NCI-H82 treated with DMSO at 0.1 percent for 48 hours (cell line): ENCODE results near the gene RAB3D.
"Not testable (repeated sequence)": the region's sequence is repeated elsewhere in the genome, so short reads cannot be mapped to it uniquely, and the experiment has no call there.

ENCODE experiments used
- DNase-seq: peaks from one replicate; lab custom pipeline; 2025; ENCODE audit not compliant: unreplicated experiment; lab: John Stamatoyannopoulos, UW

RAB3D gene

DNA sequence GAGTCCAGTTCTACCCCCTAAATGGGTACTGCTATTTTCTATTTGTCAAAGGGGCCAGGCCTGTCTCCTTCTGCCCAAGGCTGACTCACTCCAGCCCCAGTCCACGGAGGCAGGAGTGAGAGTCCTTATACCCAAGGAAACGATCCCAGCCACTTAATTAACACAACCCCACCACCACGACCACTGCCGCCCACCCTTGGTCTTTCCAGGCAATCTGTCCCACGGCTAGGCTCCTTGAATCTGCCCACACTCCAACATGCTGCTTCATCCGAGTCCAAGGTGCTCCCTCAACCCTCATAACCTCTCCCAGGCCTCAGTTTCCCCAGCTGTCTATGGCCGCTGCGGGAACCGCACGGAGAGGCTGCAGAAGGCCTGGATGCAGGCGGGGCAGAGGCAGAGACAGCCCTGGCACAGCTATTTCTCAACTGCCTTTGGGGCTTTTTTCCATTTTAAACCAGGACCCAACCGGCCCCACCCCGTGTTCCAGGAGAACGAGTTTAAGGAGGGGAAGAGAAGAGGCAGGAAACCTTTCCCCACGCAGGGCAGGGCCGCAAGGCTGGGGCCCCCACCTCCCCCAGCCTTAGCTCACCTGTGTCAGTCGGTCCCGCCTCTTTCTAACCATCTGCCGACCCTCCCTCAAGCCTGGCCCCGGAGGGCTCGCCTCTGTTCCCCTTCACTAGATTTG is 746 bp downstream of the RAB3D start:
- no peak for DNase-seq

DNA sequence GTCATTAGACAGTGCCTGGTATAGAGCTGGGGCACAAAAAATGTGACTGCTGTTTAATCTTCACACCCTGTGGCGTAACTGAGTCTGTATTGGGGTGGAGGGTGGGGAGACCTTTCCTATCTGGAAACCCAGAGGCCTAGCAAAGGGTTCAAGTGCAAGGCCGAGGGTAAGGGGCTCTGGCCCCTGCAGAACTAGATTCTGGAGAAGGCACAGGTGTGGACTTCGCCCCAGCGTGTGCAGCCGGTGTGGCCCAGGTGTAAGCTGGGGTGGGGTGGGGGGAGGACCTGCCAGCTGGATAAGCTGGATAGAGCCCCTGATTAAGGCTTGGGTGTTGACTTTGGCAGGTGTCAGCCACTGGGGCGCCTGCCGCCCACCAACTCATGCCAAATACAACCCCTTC is 1.3 kb downstream of the RAB3D start:
- DNase-seq = no peak

DNA sequence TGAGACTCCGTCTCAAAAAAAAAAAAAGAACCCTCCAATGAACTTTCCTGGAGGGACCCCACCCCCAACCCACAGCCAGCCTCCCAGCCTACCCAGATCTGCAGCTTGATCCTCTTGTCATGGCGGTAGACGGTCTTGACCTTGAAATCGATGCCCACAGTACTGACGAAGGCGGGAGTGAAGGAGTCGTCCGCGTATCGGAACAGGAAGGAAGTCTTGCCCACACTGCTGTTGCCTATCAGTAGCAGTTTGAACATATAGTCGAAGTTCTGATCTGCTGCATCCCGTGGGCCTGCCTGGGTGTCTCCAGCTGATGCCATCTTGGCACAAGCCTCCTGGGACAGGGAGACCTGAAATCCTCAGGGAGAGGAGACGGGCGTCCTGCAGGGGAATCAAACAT is 2.4 kb downstream of the RAB3D start:
- DNase-seq = no peak

DNA sequence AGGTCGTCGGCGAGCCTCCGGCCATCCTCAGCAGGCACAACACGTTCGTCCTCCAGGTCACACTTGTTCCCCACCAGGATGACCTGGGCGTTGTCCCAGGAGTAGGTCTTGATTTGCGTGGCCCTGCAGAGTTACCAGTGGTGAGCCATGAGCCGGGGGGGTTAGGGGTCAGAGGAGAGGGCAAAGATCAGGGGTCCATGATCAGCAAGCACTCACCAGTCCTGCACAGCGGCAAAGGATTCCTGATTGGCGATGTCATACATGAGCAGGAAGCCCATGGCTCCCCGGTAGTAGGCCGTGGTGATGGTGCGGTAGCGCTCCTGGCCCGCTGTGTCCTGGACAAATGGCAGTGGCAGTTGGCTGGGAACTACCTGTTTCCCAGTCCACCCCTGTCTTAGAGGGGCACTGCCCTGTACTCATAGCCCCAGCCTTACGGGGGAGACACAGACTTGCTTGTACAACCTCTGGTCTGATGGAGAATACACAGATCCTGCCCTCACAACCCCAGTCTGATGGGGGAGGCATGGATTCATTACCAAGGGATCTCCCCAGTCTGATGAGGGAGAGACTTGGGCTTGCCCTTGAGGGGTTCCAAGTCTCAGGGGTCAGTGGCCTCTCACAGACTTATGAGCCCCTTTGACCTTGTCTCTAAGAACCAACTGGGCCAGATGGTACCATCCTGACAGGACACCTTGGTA is 3.9 kb downstream of the RAB3D start:
- no peak for DNase-seq

DNA sequence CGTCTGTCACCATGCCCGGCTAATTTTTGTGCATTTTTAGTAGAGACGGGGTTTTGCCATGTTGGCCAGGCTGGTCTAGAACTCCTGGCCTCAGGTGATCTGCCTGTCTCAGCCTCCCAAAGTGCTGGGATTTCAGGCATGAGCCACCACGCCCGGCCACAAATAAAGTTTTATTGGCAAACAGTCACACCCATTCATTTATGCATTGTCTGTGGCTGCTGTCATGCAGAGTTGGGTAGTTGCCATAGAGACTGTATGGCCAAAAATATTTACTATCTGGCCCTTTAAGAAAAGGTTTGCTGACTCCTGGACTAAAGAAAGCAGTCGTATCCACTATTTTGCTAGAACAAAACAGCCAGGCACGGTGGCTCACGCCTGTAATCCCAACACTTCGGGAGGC is 5.6 kb downstream of the RAB3D start:
- not testable (repeated sequence) for DNase-seq

DNA sequence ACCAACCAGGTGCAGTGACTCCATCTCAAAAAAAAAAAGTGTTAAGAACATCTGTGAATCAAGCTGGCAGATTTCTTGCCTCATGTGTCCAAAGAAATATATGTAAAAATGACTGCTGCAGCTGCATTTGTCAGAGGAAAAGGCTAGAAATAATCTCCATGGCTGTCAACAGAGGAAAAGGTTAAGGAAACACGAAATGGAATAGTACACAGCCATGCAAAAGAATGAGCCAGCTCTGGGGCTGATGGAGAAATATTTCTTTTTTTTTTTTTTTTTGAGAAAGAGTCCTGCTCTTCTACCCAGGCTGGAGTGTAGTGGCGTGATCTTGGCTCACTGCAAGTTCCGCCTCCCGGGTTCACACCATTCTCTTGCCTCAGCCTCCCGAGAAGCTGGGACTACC is 6.6 kb downstream of the RAB3D start:
- no peak for DNase-seq

DNA sequence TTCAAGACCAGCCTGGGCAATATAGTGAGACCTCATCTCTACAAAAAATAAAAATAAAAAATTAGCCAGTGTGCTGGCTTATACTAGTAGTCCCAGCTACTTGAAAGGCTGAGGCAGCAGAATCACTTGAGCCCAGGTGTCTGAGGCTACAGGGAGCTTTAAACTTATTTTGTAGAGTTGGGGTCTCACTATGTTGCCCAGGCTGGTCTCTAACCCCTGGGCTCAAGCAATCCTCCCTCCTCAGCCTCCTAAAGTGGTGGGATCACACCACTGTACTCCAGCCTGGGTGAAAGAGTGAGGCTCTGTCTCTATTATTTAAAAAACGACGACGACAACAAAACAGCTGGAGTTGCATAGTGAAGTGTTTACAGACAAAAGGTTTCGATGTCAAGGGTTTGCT is 8.0 kb downstream of the RAB3D start:
- no peak for DNase-seq

DNA sequence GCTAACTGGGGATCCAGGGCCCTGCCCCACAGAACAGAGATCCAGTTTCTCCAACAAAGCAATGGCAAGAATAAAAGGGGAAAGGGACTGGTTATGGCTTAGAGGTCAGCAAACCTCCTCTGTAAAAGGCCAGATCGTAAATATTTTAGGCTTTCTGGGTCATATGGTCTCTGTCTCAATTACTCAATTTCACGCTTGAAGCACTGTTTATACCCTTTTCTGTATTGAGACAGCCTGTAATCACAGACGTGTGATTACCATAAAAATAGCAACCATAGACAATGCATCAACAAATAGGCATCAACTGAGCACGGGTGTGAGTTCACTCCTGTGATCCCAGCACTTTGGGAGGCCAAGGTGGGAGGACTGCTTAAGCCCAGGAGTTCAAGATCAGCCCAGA is 9.3 kb downstream of the RAB3D start:
- DNase-seq = no peak

DNA sequence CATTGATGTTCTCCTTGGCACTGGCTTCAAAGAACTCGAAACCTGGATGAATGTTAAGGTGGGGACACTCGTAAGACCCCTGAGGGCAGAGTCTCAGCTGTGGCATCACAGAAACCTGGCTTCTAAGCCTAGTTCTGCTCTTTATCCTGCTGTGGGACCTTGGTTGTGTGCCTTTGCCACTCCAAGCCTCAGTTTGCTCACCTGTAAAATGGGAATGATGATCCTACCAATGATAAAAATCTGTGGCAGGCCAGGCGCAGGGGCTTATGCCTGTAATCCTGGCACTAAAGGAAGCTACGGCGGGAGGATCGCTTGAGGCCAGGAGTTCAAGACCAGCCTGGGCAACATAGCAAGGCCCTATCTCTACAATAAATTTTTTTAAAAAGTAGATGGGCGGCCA is 13.9 kb downstream of the RAB3D start:
- DNase-seq = no peak

DNA sequence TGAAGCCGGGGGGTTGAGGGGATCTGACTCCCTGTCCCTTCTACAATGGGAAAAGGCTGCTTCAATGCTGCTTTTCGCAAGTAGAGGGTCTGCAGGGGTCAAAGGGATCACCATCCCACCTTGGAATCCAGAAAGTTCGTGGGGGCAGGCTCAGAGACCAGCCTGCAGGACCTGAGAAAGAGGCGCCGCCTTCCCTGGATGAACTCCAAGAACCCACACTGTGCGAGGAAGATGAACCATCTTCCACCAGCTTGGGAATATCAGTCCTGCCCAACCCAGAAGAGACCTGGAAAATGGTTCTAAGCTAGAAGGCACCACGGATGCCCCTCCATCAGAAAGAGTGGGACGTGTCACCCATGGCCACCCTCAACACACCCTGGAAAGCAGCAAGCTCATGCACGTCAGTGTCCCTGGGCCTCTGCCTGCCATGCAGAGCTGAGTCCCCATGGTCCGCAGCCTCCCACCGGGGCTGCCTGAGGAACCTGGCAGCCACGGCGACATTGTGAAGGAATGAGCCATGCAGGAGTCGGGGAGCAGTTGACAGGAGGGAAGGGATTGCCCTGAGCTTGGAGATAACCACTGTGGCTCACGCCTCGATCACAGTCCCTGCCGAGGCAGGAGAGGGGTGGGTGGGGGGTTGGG is 14.6 kb downstream of the RAB3D start:
- DNase-seq = no peak

DNA sequence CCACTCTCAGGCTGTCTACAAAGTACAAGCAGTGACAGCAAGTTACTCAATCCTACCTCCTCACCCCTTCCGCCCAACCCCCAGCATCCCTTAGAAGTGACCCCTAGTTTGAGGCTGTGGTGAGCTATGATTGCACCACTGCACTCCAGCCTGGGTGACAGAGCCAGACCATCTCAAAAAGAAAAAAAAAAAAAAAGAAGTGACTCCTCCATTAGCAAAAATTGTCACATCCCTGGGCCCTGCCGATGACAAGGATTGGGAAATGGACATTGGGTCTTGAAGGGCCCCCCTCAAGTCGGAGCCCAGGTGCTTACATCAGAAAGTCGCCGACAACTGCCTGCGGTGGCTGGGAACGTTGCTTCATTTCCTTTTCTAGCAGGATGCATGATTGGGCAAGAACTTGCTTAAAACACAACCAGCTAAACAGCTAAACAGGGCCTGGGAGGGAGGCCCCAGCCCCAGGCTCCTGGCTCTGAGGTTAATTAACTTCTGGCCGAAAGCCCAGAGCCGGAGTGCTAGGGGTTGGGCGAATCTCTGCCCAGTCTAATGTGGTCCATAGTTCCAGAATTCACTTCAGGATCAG is 15.3 kb downstream of the RAB3D start:
- DNase-seq = no peak

DNA sequence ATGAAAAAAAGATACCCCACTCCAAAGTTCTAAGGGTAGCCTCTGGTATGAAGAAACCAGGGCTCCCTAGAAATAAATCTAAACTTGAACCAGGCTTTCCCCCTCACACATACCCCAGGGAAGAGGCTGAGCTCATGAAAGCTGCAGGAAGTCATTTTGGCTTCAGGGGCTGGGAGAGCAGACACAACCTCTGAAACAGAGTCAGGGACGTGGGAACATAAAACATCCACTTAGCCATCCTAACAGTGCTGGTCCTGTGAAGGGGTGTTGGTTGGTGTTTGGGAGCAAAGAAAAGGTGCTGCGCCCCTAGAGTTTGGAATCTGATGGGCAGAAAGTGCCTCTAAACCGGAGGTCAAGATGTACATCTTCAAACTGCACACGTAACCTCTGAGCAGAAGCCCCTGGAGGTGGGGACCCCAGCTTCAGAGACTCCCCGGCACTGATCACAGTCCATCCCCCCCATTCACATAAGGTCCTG is 15.8 kb downstream of the RAB3D start:
- DNase-seq = no peak

DNA sequence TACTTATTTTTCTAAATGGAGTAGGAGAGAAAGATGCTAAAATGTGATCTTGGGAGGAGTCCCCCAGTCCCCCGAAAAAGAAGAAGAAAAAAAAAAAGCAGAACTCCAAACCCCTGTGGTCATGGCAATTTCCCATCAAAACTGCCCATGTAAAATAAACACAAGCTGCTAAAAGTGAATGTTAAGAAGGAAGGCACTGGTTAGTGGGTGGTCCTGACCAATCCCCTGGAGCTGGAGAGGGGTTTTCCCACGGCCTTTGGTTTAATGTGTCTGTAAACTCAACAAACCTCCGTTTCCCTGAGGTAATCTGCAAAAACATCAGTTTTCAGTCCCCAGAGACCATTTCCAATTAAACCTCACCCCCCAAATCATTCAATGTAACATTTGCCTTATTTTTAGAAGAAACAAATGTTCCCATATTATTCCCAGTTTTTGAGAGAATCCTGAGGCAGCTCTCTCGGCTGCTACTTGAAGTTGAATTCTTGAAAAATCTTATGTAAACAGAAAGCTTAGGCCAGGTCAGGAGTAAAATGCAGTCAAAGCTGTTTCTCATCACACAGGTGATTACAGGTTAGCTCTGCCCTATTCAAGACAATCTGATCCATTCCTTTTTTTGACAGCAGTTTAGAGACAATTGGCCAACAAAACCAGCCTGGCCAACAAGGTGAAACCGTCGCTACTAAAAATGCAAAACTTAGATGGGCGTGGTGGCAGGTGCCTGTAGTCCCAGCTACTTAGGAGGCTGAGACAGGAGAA is 17.0 kb downstream of the RAB3D start:
- no peak for DNase-seq

DNA sequence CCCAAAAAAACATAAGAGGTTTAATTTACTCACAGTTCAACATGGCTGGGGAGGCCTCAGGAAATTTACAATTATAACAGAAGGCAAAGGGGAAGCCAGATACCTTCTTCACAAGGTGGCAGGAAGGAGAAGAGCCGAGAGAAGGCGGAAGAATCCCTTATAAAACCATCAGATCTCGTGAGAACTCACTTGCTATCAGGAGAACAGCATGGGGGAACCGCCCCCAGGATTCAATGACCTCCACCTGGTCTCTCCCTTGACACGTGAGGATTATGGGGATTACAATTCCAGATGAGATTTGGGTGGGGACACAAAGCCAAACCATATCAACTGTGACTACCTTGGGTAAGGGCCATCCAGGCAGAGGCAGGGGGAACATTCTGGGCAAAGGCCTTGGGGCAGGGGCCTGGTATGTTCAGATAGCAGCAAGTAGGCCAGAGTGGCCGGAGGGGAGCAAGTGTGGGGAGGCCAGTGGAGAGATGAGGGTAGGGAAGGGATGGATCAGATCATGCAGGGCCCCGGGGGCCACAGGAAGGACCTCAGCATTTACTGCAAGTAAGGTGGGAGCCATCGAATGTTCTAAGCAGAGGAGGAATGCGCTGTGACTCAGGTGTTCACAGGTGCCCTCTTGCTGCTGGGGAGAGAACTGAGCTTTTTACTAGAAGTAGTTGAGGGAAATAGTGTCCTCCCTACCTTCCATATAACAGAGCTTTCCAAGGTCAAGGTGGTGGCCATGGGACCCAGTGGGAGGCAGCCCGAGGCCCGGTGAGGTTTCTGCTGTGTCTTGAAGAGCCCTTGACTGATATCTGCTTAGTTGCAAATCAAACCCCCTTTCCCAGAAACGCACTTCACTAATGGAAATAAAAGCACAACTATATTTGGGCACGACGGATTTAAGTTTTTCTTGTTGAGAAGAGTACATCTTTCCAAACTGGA is 18.0 kb downstream of the RAB3D start:
- DNase-seq = peak; percentile 9

DNA sequence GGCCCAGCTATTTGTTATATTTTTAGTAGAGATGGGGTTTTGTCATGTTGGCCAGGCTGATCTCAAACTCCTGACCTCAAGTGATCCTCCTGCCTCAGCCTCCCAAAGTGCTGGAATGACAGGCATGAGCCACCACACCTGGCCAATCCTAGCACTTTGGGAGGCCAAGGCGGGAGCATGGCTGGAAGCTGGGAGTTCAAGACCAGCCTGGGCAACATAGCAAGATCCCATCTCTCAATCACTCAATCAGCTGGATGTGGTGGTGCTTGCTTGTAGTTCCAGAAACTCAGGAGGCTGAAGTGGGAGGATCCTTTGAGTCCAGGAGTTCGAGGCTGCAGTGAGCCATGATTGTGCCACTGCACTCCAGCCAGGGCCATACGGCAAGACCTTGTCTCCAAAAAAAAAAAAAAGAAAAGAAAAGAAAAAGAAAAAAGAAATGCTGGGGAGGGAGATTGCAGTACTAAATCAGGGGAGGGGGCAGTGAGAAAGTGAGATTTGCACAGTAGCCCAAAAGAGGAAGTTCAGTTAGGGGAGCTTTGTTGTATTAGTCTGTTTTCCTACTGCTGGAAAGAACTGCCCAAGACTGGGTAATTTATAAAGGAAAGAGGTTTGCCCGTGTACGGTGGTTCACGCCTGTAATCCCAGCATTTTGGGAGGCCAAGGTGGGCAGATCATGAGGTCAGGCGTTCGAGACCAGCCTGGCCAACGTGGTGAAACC is 19.0 kb downstream of the RAB3D start:
- DNase-seq = not testable (repeated sequence)

DNA sequence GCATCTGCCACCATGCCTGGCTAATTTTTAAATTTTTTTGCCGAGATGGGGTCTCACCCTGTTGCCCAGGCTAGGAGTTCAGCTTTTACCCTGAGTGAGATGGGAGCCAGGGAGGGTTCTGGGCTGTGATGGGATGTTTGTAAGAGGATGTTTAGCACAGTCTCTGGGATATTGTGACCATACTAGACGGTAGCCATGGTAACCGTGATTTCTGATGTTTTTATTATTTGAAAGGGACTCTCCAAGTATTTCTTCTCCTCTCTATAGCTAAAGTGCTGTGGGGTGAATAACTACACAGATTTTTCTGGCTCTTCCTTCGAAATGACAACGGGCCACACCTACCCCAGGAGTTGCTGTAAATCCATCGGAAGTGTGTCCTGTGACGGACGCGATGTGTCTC is 33.1 kb downstream of the RAB3D start:
- DNase-seq = no peak

DNA sequence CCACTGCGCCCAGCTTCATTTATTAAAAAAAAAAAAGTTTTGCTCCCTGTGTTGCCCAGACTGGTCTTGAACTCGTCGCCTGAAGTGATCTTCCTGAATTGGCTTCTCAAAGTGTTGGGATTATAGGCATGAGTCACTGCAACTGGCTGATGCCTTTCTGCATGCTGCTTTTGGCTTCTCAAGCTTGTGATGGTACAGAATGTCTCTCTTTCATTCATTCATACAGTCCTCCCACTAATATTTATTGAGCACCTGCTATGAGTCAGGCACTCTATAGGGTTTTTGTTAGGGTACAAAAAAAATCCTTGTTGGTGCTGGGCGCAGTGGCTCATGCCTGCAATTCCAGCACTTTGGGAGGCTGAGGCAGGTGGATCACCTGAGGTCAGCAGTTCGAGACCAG is 34.5 kb downstream of the RAB3D start:
- no peak for DNase-seq

DNA sequence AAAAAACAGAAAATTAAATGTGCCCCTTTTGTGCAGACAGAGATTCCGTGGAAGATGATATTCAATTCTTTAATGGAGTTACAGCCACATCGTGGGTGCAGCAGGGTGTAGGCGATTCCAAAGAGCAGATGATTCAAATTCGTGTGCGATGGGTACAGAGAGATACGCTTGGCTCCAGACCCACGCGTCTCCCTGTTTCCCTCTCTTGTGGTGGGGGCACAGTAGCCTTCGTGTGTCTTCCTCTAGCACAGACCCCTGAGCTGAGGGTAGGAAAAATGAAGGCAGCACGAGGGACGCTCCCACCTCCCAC is 38.7 kb downstream of the RAB3D start:
- no peak for DNase-seq

DNA sequence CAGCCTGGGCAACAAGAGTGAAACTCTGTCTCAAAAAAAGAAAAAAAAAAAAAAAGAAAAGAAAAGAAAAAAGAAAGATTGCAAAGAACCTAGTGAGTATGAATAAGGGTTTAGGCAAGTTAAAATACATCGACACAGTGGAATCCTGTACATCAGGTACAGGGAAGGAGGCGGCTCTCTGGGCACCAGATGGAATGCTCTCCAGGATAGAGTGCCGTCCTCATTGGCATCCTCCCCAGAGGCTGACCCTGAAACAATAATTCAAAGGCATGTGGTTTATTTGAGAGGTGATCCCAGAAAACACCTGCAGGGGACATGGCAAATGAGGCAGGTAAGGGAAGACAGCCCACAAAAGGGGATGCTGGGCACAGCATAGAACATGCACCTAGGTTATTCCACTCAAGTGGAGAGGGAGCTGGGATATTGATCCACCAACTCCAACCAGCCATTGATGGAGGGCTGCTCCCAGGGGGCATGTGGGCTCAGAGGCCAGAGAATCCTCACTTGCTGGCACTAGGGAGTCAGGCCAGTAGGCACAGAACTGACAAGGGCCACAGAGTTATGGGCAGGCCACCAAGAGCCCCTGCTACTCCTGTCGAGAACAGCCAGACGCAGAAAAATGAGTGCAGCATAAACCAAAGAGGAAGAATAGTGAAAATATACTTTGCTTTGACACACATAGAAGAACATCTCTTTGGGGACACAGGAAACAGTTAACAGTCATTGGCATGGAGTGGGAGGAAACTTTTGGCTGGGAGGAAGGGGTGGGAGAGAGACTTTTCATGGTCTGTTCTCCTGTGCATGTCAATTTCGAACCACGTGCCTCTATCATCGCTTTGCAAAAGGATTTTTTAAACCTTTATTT is 39.3 kb downstream of the RAB3D start:
- no peak for DNase-seq
